CD4-positive, alpha-beta T cell treated with Interleukin-21 for 1 hour (primary cell): ENCODE data around the gene STYX.
"Not testable (repeated sequence)": the region's sequence is repeated elsewhere in the genome, so short reads cannot be mapped to it uniquely, and the experiment has no call there.

Experiments used
- DNase-seq: peaks from one replicate; pipeline ENCODE4 v3.0.0-alpha.2; 2020

STYX gene

GRCh38 chr14:52727509-52727908 lies 2.5 kb upstream of the STYX start:
- DNase-seq, result not testable (repeated sequence)

- not testable (repeated sequence) for DNase-seq
Measured at GRCh38 chr14:52729035-52729434, 931 bp upstream of the STYX start.

GRCh38 chr14:52729585-52729924 lies 411 bp upstream of the STYX start:
- DNase-seq, result no peak

- DNase-seq, result no peak
Measured at GRCh38 chr14:52730709-52731111, 744 bp downstream of the STYX start.

- no peak for DNase-seq
Measured at GRCh38 chr14:52733824-52734223, 3.9 kb downstream of the STYX start.

GRCh38 chr14:52735921-52736489 lies 6.0 kb downstream of the STYX start:
- DNase-seq, result no peak

GRCh38 chr14:52738409-52738808 lies 8.4 kb downstream of the STYX start:
- no peak for DNase-seq

GRCh38 chr14:52740751-52741150 lies 10.8 kb downstream of the STYX start:
- DNase-seq, result no peak

- peak; percentile 47 for DNase-seq
Measured at GRCh38 chr14:52741865-52742264, 11.9 kb downstream of the STYX start.

- DNase-seq, result no peak
Measured at GRCh38 chr14:52748647-52749292, 18.8 kb downstream of the STYX start.

- no peak for DNase-seq
Measured at GRCh38 chr14:52755607-52756316, 25.8 kb downstream of the STYX start.

GRCh38 chr14:52759145-52759544 lies 29.2 kb downstream of the STYX start:
- no peak for DNase-seq

GRCh38 chr14:52762923-52763322 lies 33.0 kb downstream of the STYX start:
- not testable (repeated sequence) for DNase-seq

GRCh38 chr14:52767058-52767833 lies 37.3 kb downstream of the STYX start:
- no peak for DNase-seq

GRCh38 chr14:52769887-52770286 lies 39.9 kb downstream of the STYX start:
- no peak for DNase-seq

- peak; percentile 29 for DNase-seq
Measured at GRCh38 chr14:52776816-52777215, 46.9 kb downstream of the STYX start.

GRCh38 chr14:52778702-52779101 lies 48.7 kb downstream of the STYX start:
- DNase-seq, result no peak

- no peak for DNase-seq
Measured at GRCh38 chr14:52780893-52781292, 50.9 kb downstream of the STYX start.

- DNase-seq, result no peak
Measured at GRCh38 chr14:52781629-52782028, 51.7 kb downstream of the STYX start.

- no peak for DNase-seq
Measured at GRCh38 chr14:52783206-52783605, 53.2 kb downstream of the STYX start.

- no peak for DNase-seq
Measured at GRCh38 chr14:52786887-52787286, 56.9 kb downstream of the STYX start.

GRCh38 chr14:52789118-52789517 lies 59.2 kb downstream of the STYX start:
- DNase-seq, result no peak

GRCh38 chr14:52790011-52790755 lies 60.2 kb downstream of the STYX start:
- no peak for DNase-seq
